GM21528 (cell line): ENCODE data around the gene SCP2.

ENCODE experiments used
- ATAC-seq: cut with Tn5 transposase; IDR thresholded peaks from one replicate; pipeline ENCODE4 v1.9.1; 2021; ENCODE audit warnings: mild to moderate bottlenecking, moderate library complexity; ENCODE audit not compliant: unreplicated experiment, low FRiP score

Gene SCP2, protein sequence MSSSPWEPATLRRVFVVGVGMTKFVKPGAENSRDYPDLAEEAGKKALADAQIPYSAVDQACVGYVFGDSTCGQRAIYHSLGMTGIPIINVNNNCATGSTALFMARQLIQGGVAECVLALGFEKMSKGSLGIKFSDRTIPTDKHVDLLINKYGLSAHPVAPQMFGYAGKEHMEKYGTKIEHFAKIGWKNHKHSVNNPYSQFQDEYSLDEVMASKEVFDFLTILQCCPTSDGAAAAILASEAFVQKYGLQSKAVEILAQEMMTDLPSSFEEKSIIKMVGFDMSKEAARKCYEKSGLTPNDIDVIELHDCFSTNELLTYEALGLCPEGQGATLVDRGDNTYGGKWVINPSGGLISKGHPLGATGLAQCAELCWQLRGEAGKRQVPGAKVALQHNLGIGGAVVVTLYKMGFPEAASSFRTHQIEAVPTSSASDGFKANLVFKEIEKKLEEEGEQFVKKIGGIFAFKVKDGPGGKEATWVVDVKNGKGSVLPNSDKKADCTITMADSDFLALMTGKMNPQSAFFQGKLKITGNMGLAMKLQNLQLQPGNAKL

GRCh38 chr1:52927212-52928014 is at the start of gene SCP2:
Gene SCP2 (plus strand): TSS chr1:52927276. CDS start chr1:52927397, 121 bp downstream.
- ATAC-seq, result peak; percentile 67

DNA sequence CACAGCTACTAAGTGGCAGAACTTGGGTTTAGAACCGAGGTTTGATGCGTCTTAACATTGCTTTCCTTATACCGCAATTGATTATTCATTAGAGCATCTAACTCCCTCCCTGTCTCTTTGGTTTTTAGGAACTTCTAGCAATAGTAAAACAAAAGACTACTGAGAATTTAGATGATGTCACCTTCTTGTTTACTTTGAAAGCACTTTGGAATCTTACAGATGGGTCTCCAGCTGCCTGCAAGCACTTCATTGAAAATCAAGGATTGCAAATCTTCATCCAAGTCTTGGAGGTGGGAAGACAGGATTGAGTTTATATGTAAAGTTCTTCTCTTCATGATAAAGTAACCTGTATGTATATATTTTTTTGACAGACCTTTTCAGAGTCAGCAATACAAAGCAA is 49.5 kb upstream of the SCP2 start:
- ATAC-seq, result no peak

DNA sequence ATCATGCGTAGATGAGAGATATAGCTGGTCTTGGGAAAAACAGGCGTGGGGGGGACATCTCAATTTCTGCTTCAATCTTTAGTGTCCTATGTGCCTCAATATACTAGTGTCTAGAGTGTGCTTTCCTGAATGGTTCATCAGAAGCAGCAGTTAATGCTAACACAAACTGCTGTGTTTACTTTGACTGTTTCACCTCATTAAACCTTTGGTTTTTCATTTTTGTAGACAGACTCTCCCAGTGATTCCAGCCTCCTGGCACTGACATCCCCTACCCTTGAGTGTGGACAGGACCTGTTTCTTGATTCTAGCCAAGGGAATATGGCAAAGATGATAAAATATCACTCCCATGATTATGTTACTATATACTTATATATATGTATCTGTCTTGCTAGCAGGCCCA is 46.9 kb upstream of the SCP2 start:
- ATAC-seq, result no peak

DNA sequence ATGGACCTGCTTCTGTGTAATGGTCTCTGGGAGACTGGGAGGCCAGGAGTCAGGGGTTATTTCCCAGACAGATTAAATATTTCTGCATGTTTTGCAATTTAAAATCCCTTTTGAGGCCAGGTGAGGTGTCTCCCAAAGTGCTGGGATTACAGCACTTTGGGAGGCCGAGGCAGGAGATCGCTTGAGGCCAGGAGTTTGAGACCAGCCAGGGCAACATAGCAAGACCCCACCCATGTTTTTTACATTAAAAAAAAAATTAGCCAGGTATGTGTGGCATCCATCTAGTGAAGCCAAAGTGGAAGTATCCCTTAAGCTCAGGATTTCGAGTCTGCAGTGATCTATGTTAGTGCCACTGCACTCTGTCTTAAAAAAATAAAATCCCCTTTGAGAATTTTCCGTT is 39.6 kb upstream of the SCP2 start:
- ATAC-seq, result no peak

DNA sequence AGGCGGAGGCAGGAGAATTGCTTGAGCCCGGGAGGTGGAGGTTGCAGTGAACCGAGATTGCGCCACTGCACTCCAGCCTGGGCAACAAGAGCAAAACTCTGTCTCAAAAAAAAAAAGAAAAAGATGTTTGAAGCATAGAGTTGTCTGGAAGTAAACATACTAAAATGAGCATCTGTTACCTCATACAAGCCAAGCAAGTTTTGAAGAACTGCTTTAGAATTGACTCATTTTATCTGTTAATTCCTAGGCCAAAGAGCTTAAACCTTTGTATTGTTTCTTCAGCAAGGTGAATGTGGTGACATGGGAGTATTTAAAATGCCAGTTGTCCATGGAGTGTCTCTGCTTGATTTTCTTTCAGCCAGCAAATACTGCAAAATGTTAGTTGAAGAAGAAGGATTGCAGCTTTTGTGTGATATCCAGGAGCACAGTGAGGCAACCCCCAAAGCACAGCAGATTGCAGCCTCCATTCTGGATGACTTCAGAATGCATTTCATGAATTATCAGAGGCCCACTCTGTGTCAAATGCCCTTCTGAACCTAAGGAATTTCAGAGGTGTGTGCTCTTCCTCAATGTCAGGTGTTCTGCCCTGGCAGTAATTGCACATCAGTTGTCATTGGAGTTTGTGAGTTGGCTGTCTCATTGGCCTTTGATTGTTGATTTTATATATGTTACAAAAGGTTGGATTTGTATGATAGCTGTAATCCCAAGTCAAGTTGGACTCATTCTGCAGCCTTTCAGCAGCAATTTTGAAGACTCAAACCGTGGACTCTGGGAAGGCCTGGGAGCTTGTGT is 34.5 kb upstream of the SCP2 start:
- no peak for ATAC-seq

- ATAC-seq, result no peak
These were observed 27.6 kb upstream of the SCP2 start for GRCh38 chr1:52899445-52899894.

DNA sequence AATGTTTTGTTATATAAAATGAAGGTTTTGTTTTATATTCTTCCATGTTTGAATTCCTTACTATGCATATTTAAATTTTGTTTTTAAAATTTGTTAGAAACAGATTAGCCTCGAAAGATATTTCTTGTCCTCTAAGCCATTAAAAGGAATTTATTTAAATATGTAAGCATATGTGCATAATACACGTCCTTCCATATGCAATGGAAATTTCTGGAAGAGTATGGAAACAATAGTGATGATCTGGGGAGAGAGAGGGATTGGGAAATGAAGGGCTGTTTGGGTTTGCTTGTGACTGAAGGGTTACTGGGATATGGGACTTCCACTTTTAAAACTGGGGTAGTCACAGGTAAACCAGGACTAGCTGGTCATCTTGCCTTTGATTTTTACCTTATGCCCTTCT is 26.7 kb upstream of the SCP2 start:
- ATAC-seq, result no peak

DNA sequence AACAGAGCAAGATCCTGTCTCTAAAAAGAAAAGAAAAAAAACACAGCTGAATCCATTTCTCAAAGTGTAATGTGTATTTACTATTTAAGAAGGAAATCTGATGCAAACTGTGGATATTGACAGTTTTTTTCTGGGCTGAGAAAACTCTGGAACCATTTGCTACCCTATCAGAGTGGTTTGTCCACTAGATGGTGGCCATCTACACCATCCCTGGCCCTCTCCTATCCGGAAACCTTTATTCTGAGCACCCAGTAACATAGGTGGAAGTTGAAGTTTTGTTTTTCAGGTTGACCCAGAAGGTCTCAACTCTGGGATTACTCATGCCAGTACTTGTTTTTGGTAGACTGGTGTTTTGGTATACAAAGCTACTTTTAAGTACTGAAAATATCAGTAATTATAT is 25.7 kb upstream of the SCP2 start:
- ATAC-seq, result no peak

DNA sequence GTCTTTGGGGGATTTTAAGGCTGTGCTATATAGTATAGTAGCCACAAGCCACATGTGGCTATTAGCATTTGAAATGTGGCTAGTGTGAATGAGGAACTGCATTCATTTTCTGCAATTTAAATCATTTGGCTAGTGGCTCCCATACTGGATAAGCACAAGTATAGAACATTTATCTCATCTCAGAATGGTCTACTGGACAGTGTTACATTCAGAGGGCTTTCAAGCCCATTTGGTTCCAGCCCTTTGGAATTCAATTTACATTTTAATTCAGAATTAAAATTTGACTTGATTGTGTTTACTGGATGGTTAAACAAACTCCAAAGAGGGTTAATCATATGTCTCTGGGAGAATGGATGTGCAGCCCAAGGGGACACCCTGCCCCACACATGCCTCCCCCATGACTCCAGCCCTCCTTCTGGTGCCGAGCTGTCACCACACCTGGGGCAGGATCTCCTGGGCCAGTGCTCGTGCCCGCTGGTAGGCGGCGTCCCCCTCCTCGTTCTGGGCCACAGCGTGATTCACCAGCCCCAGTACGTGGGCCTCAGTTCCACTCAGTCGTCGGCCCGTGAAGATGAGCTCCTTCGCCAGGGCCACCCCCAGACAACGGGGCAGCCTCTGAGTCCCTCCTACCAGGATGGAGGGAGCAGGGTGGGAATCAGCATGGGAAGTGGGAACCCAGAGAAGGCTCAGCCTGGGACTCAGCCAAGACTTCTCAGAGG is 22.7 kb upstream of the SCP2 start:
- no peak for ATAC-seq

DNA sequence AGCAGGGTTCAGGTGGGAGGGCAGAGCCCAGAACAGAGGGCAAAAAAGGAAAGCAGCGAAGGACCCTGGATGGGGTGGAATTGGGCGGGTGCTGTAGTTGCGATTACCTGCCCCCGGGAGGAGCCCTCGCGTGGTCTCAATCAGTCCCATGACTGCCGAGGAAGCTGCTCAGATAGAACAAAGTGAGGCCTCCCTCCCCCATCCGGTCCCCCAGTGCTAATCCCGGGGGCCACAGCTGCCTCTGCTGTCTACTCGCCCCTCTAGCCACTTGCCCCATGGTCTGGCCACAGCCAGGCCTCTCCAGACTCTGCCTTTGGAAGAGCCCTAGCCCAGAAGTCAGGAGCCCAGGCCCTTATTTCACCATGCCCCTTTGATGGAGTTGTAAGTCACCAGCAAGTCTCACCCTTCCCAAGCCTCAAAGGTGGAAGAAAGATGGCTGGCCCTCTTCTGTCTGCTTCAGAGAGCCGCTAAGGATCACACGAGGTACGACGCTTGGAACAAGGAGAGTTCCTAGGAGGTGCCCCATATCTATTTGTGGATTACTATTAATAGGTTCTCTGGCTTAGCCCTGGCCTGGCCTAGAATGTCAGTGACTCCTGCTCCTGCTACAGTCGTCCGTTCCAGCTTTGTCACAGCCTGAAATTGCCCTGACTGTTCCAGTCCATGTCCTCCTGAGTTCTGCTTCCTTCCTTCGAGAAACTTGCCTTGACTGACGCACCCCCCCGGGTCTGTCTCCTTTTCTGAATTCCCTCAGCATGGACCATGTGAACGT is 22.0 kb upstream of the SCP2 start:
- ATAC-seq, result no peak

DNA sequence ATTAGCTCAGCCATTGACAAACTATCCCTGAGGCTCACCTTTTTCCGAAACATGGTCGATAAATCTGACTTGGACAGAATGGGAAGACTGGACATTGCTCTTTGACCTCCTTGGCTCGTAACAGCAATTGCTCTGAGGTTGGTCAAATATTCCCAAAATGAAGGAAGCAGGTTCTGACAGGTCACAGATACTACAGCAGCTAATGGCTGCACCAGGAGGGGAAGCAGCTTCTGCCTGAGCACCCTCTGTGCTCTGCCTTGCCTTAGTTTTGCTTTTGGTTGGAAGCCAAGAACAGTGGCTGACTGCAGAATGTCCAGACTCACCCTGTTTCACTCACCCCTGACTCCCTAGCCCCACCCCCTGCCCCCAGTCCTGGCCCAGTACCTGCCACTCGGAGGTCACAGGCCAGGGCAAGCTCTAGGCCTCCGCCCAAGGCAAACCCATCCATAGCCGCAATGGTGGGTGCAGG is 20.9 kb upstream of the SCP2 start:
- ATAC-seq, result no peak

DNA sequence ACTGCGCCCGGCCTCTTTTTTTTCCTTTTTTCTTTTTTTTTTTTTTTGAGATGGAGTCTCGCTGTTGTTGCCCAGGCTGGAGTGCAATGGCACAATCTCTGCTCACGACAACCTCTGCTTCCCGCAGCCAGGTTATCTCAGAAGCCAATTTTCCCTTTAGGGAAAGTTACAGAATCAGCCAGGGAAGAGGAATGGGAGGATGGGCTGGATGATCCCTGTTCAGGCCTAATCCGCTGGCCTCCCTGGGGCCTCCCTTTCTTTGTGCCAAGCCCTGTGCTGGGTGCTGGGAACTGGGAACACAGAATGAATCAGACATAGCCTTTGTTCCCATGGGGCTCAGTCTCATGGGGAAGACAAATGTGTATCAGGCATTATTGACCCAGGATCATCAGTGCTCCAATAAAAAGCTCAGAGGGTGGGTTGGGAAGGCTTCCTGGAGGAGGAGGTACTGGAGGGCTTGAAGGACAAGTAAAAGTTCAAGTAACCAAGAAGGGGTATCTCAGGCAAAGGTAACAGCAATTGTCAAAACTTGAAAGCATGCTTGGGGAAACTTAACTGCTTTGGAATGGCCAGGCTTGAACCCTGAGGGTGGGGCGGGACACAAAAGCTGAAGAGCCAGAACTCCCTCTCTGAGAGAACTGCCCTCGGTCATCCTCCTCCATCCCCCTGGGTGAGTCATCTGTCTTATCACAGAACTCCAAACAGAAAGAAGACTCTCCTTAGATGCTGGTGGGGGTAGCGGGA is 19.8 kb upstream of the SCP2 start:
- ATAC-seq, result no peak

GRCh38 chr1:52907812-52908153 is 19.3 kb upstream of the SCP2 start:
- no peak for ATAC-seq

DNA sequence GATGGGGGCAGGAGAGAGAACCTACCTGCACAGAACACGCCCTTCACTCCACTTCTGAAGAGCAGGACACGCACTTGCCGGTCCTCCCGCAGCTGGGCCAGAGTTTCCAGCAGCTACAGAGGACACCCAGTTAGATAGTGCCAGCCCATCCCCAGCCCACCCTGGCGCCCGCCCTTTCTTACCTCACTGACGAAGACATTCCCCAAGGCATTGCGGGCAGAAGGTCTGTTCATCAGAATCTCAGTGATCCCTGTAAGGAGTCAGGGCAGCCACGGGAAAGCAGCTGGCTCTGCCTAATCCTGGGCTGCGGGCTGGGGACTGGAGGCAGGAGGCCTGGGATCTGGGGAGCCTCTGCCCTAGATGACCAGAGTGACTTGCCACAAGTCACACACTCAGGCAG is 15.5 kb upstream of the SCP2 start:
- no peak for ATAC-seq

DNA sequence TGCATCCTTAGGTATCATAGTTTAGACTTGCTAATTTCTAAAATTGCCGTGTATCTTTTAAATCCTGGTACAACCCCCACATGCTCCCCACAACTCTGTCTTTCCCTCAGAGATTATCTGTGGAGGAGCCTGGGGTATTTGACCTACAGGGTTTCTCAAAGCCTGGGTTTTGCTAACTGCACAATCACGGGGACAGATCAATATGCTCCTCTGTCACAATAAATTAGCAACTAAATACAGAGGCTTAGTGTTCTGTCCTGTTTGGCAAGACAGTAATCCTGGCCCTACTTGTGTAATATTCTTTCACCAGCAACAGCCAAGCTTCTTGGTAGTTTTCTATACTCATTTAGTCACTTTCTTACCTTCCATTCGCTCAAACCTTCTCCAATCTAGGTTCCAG is 14.1 kb upstream of the SCP2 start:
- no peak for ATAC-seq

DNA sequence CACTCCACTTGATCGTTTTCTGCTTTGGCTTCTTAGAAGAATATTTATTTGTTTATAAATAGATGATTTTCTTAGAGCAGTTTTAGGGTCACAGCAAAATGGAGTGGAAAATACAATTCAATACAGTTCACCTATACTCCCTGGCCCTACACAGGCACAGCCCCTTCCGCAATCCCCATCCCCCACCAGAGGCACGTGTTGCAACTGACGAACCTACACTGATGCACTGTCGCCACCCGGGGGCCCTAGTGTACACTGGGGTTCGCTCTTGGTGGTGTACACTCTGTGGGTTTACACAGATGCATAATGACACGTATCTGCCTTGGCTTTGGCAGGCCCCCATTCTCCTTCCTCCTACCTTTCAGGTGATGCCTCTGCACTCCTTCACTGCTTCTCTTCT is 13.5 kb upstream of the SCP2 start:
- ATAC-seq, result no peak

DNA sequence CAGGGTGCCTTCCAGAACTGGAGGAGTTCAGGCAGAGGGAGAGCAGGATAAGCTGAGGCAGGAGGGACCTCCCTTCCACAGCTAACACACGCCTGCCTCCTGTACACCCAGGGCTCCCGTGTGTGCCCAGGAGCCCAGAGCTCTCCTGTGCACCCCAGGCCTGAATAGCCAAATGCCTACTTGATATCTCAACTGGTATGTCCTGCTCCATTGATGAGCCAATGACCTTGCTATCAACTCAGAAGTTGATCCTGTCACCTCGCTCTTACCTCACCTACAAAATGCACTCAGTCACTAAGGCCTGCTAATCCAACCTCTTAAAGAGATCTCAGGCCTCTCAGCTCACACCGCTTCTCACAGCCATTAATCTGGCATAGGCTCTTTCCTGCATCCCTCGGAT is 12.6 kb upstream of the SCP2 start:
- no peak for ATAC-seq

DNA sequence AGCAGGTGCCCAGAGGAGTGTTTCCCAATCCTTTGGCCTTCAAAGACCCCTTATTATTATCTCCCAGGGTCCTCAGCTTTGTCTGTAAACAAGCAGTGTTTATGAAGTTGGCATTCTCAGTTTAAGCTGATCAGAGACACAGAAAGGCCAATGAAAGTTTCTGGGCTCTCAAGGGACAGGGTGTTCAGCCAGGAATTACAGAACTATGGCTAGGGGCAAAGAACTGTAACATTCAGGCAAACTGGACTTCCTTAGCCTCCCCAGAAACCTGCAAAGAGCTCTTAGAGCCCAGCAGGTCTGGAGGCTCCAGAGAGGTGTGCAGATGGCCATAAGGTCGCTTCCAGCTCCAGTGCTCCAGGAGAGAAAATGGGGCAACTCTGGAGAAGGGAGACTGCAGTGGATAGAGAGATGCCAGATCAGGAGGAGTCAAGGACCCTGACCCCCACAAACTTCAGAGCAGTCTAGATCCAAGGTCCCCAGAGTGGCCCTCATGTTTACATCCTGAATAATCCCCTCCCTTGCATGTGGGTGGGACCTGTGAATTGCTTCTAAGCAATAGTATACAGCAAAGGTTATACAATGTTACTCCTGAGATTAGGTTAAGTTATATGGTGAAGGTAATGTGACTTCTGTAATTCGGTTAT is 11.7 kb upstream of the SCP2 start:
- no peak for ATAC-seq
